Neuron (in vitro differentiated cells): Measurements from ENCODE around the gene MYLK4.

Experiments used
- H2AFZ ChIP-seq: one replicate; pipeline ENCODE4 v1.6.1; 2013; ENCODE audit warnings: low read depth, mild to moderate bottlenecking, inconsistent platforms, low read length, moderate library complexity
- H3K27me3 ChIP-seq: one replicate; pipeline ENCODE4 v1.6.1; 2013; ENCODE audit warnings: low read length; ENCODE audit not compliant: insufficient read depth
- H3K36me3 ChIP-seq: one replicate; pipeline ENCODE4 v1.6.1; 2013; ENCODE audit warnings: low read length; ENCODE audit not compliant: insufficient read depth
- H3K4me1 ChIP-seq: one replicate; pipeline ENCODE4 v1.6.1; 2013; ENCODE audit warnings: low read length; ENCODE audit not compliant: insufficient read depth
- H3K4me3 ChIP-seq: 2 replicates; pipeline ENCODE4 v1.5.1; 2013; ENCODE audit warnings: mild to moderate bottlenecking, low read length, moderate library complexity
- H3K9me3 ChIP-seq: one replicate; pipeline ENCODE4 v1.6.1; 2013; ENCODE audit warnings: low read length

MYLK4 gene

GRCh38 chr6:2746557-2747061 is 4.1 kb downstream of the MYLK4 start:
- Histone ChIP-seq H3K4me3 (no peak overlapping the region), H3K27me3 (no peaks in the 10 kb centered on the region), H3K36me3 (no peaks in the 10 kb centered on the region), H2AFZ (no peak overlapping the region), H3K4me1 (peaks cover 14% of the 10 kb centered on the region), H3K9me3 (no peaks in the 10 kb centered on the region)

- peaks cover 14% of the 10 kb centered on the region for H3K4me1 ChIP-seq
- no peaks in the 10 kb centered on the region for H3K36me3 ChIP-seq
- H3K9me3 ChIP-seq: no peaks in the 10 kb centered on the region
- H3K27me3 ChIP-seq: no peaks in the 10 kb centered on the region
- H3K4me3 ChIP-seq: no peak overlapping the region
- no peak overlapping the region for H2AFZ ChIP-seq
These were observed 5.5 kb downstream of the MYLK4 start for GRCh38 chr6:2745246-2745645.

- Histone ChIP-seq H3K4me1 (peaks cover 17% of the 10 kb centered on the region), H2AFZ (no peak overlapping the region), H3K9me3 (no peaks in the 10 kb centered on the region), H3K36me3 (no peaks in the 10 kb centered on the region), H3K27me3 (no peaks in the 10 kb centered on the region), H3K4me3 (no peak overlapping the region)
These were observed 5.9 kb downstream of the MYLK4 start for GRCh38 chr6:2744778-2745177.

DNA sequence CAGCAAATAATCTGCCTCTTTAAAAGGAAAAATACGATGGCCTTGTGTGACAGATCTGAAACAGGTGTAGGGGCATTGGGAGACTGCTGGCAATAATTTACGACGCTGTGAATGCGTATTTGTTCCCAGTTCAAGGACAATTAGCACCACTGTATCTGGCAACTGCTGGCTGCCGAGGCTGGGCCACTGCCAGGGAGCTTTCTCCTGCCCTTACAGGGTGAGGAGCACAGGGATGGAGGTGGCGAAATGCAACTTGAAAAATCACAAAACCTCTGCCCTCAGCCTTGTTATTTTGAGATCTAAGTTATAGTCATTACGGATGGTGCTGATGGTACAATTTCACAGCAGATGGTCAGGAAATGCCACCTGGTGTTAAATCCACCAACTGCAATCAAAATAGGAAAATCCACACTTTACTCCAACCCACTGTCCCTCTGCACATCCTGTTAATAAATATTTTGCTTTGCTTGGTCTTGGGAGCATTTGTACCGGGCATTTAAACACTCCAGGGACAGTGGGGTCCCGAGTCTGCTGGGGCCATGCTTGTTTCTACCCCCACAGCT is 6.4 kb downstream of the MYLK4 start:
- Histone ChIP-seq H3K4me1 (peaks cover 17% of the 10 kb centered on the region), H3K4me3 (no peak overlapping the region), H3K27me3 (no peaks in the 10 kb centered on the region), H3K36me3 (no peaks in the 10 kb centered on the region), H2AFZ (no peak overlapping the region), H3K9me3 (no peaks in the 10 kb centered on the region)

- Histone ChIP-seq H3K4me1 (peaks cover 22% of the 10 kb centered on the region), H3K36me3 (no peaks in the 10 kb centered on the region), H3K9me3 (no peaks in the 10 kb centered on the region), H3K27me3 (no peaks in the 10 kb centered on the region), H2AFZ (no peak overlapping the region), H3K4me3 (no peak overlapping the region)
These were observed 7.2 kb downstream of the MYLK4 start for GRCh38 chr6:2743280-2744208.

- Histone ChIP-seq H3K4me3 (no peak overlapping the region), H3K27me3 (no peaks in the 10 kb centered on the region), H3K9me3 (no peaks in the 10 kb centered on the region)
These were observed 9.0 kb downstream of the MYLK4 start for GRCh38 chr6:2741756-2742155.

GRCh38 chr6:2740581-2740980 is 10.1 kb downstream of the MYLK4 start:
- Histone ChIP-seq H2AFZ (no peak overlapping the region), H3K27me3 (no peaks in the 10 kb centered on the region), H3K4me3 (no peak overlapping the region), H3K36me3 (no peaks in the 10 kb centered on the region), H3K4me1 (peaks cover 23% of the 10 kb centered on the region), H3K9me3 (no peaks in the 10 kb centered on the region)

More at GRCh38 chr6:2741756-2742155, 9.0 kb downstream of the MYLK4 start:
- no peaks in the 10 kb centered on the region for H3K36me3 ChIP-seq
- H3K4me1 ChIP-seq: peaks cover 27% of the 10 kb centered on the region
- no peak overlapping the region for H2AFZ ChIP-seq

DNA sequence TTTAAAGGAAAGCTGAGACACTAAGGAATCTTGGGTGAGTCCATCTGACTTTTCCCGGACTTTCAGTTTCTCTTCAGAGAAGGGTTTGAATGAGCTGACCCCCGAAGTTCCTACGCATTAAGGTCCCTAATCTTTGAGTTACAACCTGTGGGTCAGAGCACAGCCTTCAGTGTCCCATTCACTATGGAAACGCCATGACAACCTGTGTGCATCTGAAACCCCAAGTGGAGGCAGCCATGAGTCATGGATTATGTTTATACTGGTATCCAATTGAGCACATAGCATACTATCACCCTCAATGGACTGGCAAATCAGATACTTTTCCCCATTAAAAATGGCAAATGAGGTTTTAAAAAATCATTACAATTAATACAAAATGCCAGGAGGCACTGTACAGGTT is 11.4 kb downstream of the MYLK4 start:
- H2AFZ ChIP-seq: no peak overlapping the region
- H3K27me3 ChIP-seq: no peaks in the 10 kb centered on the region
- no peaks in the 10 kb centered on the region for H3K9me3 ChIP-seq
- peaks cover 28% of the 10 kb centered on the region for H3K4me1 ChIP-seq
- H3K36me3 ChIP-seq: no peaks in the 10 kb centered on the region
- H3K4me3 ChIP-seq: no peak overlapping the region

DNA sequence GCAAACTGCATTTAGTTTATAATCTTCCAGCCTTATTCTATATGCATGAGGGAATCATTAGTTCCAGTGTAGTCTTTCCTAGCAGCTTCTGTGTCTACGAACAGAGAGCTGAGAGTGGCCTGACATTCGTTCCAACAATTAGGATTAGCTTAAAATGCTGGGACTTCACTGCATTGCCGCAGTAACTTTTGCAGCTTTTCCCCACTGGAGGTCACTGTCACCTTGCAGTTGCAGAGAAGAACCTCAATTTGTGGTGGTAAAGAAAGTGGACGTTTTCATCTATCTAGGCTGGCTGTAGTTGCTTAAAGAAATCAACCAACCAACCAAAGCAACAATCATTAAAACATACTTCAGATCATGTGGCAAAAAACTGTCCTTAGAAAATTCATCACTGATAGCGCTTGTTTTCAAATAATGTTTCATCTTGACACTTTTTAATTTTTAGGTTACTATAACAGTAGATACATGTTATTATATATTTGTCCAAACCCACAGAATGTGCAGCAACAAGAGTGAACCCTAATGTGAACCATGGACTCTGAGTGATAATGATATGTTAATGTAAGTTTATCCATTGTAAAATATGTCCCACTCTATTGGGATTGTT is 12.2 kb downstream of the MYLK4 start:
- no peaks in the 10 kb centered on the region for H3K27me3 ChIP-seq
- H3K4me1 ChIP-seq: peaks cover 33% of the 10 kb centered on the region
- no peaks in the 10 kb centered on the region for H3K9me3 ChIP-seq
- H3K4me3 ChIP-seq: no peak overlapping the region
- no peak overlapping the region for H2AFZ ChIP-seq
- H3K36me3 ChIP-seq: no peaks in the 10 kb centered on the region

GRCh38 chr6:2737885-2738284 is 12.8 kb downstream of the MYLK4 start:
- Histone ChIP-seq H3K36me3 (no peaks in the 10 kb centered on the region), H3K4me3 (no peak overlapping the region), H3K4me1 (peaks cover 33% of the 10 kb centered on the region), H3K9me3 (no peaks in the 10 kb centered on the region), H3K27me3 (no peaks in the 10 kb centered on the region), H2AFZ (no peak overlapping the region)

GRCh38 chr6:2734488-2735166 is 16.1 kb downstream of the MYLK4 start:
- H2AFZ ChIP-seq: no peak overlapping the region
- H3K4me3 ChIP-seq: no peak overlapping the region
- peaks cover 41% of the 10 kb centered on the region for H3K4me1 ChIP-seq
- no peaks in the 10 kb centered on the region for H3K27me3 ChIP-seq
- H3K9me3 ChIP-seq: no peaks in the 10 kb centered on the region
- no peaks in the 10 kb centered on the region for H3K36me3 ChIP-seq

- H2AFZ ChIP-seq: no peak overlapping the region
- no peaks in the 10 kb centered on the region for H3K9me3 ChIP-seq
- H3K4me1 ChIP-seq: peaks cover 34% of the 10 kb centered on the region
- H3K36me3 ChIP-seq: no peaks in the 10 kb centered on the region
- no peaks in the 10 kb centered on the region for H3K27me3 ChIP-seq
- H3K4me3 ChIP-seq: no peak overlapping the region
These were observed 16.8 kb downstream of the MYLK4 start for GRCh38 chr6:2733736-2734480.
